ENCODE measurements around the gene CTSV. TPM values are rescaled to one million over a fixed set of nuclear protein-coding genes. Genes with fewer than 3 reads are reported as not detected.
"Not testable (repeated sequence)": the region's sequence is repeated elsewhere in the genome, so short reads cannot be mapped to it uniquely, and the experiment has no call there.

Gene CTSV
- total RNA-seq: 5.7 and 7.2 TPM in 2 replicates
- long read RNA-seq, transcript CTSV-201 (8 exons, 1,546 nt): major isoform, 34 of 37 reads
- long read RNA-seq, partial matches to known transcripts: 0 of 37 reads
- long read RNA-seq, other reads (novel, unspliced or antisense): 3 of 37 reads

DNA sequence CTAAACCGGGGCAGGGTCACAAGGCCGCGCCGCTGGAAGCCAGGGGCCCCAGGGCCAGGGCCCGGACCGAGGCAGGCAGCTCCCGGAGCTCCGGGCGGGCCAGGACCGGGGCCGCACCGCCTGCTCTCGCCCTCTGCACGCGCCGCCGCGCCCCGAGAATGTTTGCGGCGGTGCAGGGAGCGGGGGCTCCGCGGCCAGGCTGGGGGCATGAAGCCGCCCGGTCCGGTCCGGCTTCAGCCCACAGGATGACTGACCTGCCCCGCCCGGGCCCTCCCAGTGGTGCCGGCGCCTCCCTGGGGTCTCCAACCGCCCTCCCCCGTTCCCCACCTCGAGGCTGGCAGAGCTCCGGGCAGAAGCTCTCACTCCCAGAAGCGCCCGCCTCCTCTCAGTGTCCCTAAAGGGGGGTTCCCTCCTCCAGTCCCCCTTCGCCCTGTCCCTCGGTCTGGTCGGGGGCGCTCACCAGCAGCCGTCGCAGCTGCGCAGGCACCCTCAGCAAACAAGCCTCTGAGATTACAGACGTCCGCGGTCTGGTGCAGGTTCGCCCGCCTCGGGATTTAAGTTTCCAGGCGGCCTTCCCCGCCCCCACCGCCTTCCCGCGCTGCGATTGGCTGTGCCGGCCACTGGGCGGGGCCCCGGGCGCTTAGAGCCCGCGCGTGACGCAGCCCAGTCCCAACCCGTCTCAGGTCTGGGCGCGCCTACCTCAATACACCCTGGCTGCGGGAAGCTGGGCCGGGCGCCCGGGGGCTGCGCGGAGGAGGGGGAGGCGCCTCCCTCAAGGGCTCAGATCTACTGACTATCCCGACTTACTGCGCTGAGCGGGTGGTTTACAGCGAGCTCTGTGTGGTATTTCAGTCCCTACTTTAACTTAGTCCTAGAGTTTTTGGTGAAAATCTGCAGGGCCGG lies at the start of gene CTSV:
CTSV (minus strand) TSS at position 532 of the 903 bp plus-strand sequence. CDS start 1,099 bp downstream, outside the sequence.
- peak within 1 kb of the TSS; percentile 94 for H3K4me3 Mint-ChIP-seq
- no peaks in the 10 kb centered on the region for H3K9me3 Mint-ChIP-seq
- peaks cover 44% of the 10 kb centered on the region for H3K27me3 Mint-ChIP-seq (ENCODE audit: low read depth)
- peak within 1 kb of the TSS; percentile 90 for H3K27ac Mint-ChIP-seq (ENCODE audit: unreplicated experiment)
- peaks cover 7% of the 10 kb centered on the region for H3K4me1 Mint-ChIP-seq
- DNase-seq (ENCODE audit: low read depth, low spot score): peak; percentile 86
- peaks cover 2% of the 10 kb centered on the region for H3K36me3 Mint-ChIP-seq (ENCODE audit: low read depth)
- TF ChIP-seq, protein P1, sequence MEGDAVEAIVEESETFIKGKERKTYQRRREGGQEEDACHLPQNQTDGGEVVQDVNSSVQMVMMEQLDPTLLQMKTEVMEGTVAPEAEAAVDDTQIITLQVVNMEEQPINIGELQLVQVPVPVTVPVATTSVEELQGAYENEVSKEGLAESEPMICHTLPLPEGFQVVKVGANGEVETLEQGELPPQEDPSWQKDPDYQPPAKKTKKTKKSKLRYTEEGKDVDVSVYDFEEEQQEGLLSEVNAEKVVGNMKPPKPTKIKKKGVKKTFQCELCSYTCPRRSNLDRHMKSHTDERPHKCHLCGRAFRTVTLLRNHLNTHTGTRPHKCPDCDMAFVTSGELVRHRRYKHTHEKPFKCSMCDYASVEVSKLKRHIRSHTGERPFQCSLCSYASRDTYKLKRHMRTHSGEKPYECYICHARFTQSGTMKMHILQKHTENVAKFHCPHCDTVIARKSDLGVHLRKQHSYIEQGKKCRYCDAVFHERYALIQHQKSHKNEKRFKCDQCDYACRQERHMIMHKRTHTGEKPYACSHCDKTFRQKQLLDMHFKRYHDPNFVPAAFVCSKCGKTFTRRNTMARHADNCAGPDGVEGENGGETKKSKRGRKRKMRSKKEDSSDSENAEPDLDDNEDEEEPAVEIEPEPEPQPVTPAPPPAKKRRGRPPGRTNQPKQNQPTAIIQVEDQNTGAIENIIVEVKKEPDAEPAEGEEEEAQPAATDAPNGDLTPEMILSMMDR (conservative IDR thresholded peaks at IDR 0.05): no peak

DNA sequence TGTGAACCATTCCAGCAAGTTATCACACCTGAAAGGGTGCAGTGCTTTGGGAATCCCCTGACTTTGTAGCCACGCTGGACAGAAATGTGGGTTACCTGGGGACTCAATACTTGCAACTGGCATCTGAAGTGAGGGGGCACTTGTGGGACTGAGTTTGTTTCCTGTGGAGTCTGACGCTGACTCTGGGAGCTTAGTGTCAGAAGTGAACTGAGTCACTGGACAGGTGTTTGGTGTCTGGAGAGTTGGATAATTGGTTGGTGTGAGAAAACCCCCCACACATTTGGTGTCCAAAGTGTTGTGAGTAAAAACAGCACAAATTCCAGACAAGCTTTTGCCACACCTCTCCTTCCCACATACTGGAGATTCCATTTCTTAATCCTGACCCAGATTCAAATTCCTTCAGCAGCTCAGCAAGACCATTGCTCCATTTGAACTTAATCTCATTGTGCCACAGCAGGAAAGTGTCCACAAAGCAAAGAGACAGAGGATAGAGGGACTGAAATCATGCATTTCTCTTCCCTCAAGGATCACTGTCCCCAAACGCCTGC lies 48.8 kb upstream of the CTSV start:
- DNase-seq (ENCODE audit: low read depth, low spot score); H3K36me3 Mint-ChIP-seq (ENCODE audit: low read depth); H3K4me1 Mint-ChIP-seq; H3K27ac Mint-ChIP-seq (ENCODE audit: unreplicated experiment); H3K9me3 Mint-ChIP-seq; H3K4me3 Mint-ChIP-seq: not testable (repeated sequence)
- peaks cover 18% of the 10 kb centered on the region for H3K27me3 Mint-ChIP-seq (ENCODE audit: low read depth)

- H3K9me3 Mint-ChIP-seq; H3K4me1 Mint-ChIP-seq; H3K4me3 Mint-ChIP-seq; H3K36me3 Mint-ChIP-seq (ENCODE audit: low read depth); H3K27ac Mint-ChIP-seq (ENCODE audit: unreplicated experiment); DNase-seq (ENCODE audit: low read depth, low spot score): not testable (repeated sequence)
- peaks cover 33% of the 10 kb centered on the region for H3K27me3 Mint-ChIP-seq (ENCODE audit: low read depth)
Observed at GRCh38 chr9:97084562-97084991, 45.6 kb upstream of the CTSV start.

DNA sequence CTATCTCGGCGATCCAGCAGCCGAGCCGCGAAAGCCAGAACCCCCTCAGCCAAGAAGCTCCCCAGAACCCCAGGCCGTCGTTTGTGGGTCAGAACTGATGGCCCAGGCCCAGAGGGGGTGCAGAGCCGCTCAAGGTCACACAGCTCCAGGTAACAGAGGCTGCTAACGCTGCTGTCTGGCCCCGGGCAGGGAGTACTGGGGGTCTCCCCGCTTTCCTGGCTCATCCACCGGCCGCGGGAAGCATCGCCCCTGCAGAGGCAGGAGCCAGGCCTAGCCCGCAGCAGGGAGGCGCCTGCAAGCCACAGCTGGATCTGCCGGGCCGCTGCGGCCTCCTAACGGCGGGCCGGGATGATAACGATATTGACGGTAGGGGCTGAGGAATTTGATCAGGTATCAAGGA lies 39.4 kb upstream of the CTSV start:
- Mint-ChIP-seq H3K4me1 (peaks cover 9% of the 10 kb centered on the region), H3K9me3 (no peaks in the 10 kb centered on the region), H3K27me3 (ENCODE audit: low read depth) (peaks cover 29% of the 10 kb centered on the region), H3K27ac (ENCODE audit: unreplicated experiment) (no peak overlapping the region), H3K36me3 (ENCODE audit: low read depth) (no peaks in the 10 kb centered on the region), H3K4me3 (no peak overlapping the region)
- TF ChIP-seq, protein P1 (conservative IDR thresholded peaks at IDR 0.05): no peak
- no peak for DNase-seq (ENCODE audit: low read depth, low spot score)

DNA sequence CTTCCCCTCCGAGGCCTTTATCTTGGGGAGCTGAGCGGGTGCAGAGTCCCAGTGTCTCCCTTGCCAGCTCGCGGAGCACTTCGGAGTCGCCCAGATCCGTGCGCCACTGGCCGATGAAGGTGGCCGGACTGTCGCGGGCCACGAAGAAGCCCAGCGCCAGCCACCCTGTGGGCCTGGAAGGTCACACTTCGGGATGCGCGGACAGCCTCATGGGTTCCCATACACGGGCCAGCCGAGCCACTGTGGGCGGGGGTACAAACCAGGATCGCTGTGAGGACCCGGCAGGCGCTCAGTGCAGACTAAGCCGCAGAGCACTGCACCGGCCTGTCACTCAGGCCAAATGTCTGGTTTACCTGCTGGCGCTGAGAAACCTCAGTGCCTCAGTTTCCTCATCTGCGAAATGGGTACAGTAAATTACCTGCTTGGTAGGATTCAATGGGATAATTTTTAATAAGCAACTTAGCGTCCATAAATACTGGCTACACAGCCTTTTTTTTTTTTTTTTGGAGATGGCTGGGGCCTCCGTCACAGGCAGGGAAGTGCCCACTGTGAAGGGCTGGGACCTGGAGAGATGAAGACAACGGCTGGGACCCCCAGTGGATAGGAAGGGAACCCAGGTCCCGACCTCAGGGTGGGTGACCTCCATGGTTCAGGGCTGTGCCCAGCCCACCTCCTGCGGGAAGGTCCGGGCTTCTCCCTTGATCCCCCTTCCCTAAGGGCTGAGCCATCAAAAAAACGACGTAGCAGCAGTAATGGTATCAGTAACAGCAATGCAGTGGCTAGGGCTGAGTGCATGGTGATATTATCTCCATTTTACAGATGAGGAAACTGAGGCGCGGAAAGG lies 38.7 kb upstream of the CTSV start:
- Mint-ChIP-seq H3K9me3 (no peaks in the 10 kb centered on the region), H3K4me3 (no peak overlapping the region)

DNA sequence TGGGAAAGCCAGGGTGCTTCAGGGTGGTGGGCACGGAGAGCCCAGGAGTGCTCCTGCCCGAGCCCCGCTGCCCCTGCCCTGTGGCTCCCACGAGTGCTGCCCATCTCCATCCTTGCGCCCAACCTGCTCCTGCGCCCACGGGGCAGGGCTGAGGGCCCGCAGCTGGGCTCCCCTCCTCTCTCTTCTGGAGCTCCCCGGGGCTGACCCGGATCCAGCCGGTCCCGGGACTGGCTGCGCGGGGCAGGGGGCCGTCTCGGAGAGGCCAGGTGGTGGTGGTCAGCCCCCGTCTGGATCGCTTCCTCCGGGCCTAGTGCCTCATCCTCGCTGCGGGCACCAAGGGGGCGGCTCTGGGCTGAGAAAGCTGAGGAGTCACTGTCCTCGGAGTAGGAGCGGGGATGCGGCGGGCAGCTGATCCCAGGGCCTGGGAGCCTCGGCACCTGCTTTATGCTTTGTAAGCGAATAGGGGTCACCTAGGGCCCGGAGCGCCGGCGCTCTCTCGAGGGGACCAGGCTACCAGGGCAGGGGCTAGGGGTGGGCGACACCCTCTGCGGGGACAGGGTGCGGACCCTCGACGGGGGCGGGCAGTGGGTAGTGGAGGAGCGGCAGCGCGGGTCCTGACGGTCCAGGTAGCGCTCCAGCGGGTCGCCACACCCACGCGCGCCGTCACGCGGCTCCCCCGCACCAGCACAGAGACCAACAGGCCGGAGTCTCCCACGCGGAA lies 37.9 kb upstream of the CTSV start:
- peaks cover 30% of the 10 kb centered on the region for H3K27me3 Mint-ChIP-seq (ENCODE audit: low read depth)
- not testable (repeated sequence) for DNase-seq (ENCODE audit: low read depth, low spot score); H3K9me3 Mint-ChIP-seq; H3K4me1 Mint-ChIP-seq; H3K27ac Mint-ChIP-seq (ENCODE audit: unreplicated experiment); H3K36me3 Mint-ChIP-seq (ENCODE audit: low read depth); H3K4me3 Mint-ChIP-seq

More for the DNA sequence above, 38.7 kb upstream of the CTSV start:
- no peak for DNase-seq (ENCODE audit: low read depth, low spot score)
- Mint-ChIP-seq H3K27me3 (ENCODE audit: low read depth) (peaks cover 33% of the 10 kb centered on the region), H3K4me1 (peaks cover 9% of the 10 kb centered on the region), H3K27ac (ENCODE audit: unreplicated experiment) (no peak overlapping the region), H3K36me3 (ENCODE audit: low read depth) (no peaks in the 10 kb centered on the region)
- TF ChIP-seq, protein P1 (conservative IDR thresholded peaks at IDR 0.05): no peak
